Omental fat pad (tissue), 4 donors: ENCODE measurements around the gene SOWAHC. TPM values are rescaled to one million over a fixed set of nuclear protein-coding genes. Genes with fewer than 3 reads are reported as not detected.

ENCODE experiments used
- ATAC-seq: fragments of 150-250 bp; one replicate; pipeline ENCODE4 v1.9.1; 2016; ENCODE audit warnings: mild to moderate bottlenecking, moderate library complexity; ENCODE audit not compliant: low FRiP score
- DNase-seq: peaks from one replicate; pipeline ENCODE4 v3.0.0-alpha.2; 2019; ENCODE audit warnings: low spot score
- CTCF ChIP-seq, 3 donors: fragments of 450-650 bp; IDR thresholded peaks; one replicate each; pipeline ENCODE4 v1.5.1; 2016 to 2017; ENCODE audit warnings: antibody characterized with exemption in 3 of 3, mild to moderate bottlenecking in 3 of 3, moderate library complexity in 2 of 3
- total RNA-seq, 4 donors: library from RNA; depleted of rRNA; stranded (reverse); fragments of >200 nt; gene quantifications; one replicate each; pipeline ENCODE4 v1.1.0, GENCODE V29; 2016

The SOWAHC gene
- total RNA-seq, 4 donors from 2014 or later, result 8.5 to 16.3 (median 12.3) TPM

- TF ChIP-seq CTCF (IDR thresholded peaks at IDR 0.05), result no peak
- DNase-seq (no peak), ATAC-seq (peak; percentile 50)
Measured at GRCh38 chr2:109607766-109608165, 6.4 kb upstream of the SOWAHC start.

- no peak for DNase-seq
- ATAC-seq, result no peak
- TF ChIP-seq CTCF (IDR thresholded peaks at IDR 0.05), result no peak
Measured at GRCh38 chr2:109609352-109610024, 4.7 kb upstream of the SOWAHC start.

- TF ChIP-seq CTCF (IDR thresholded peaks at IDR 0.05), result no peak
- ATAC-seq, result no peak
- DNase-seq, result no peak
Measured at GRCh38 chr2:109611467-109612095, 2.6 kb upstream of the SOWAHC start.

- no peak for TF ChIP-seq CTCF (IDR thresholded peaks at IDR 0.05)
- no peak for DNase-seq
- ATAC-seq, result peak; percentile 59
Measured at GRCh38 chr2:109613081-109613921, 863 bp upstream of the SOWAHC start.

- ATAC-seq (no peak), DNase-seq (no peak)
- no peak for TF ChIP-seq CTCF (IDR thresholded peaks at IDR 0.05)
Measured at GRCh38 chr2:109614715-109615636, 812 bp downstream of the SOWAHC start.

GRCh38 chr2:109615637-109616144 lies 1.5 kb downstream of the SOWAHC start:
- TF ChIP-seq CTCF (IDR thresholded peaks at IDR 0.05), result no peak
- DNase-seq, result no peak
- ATAC-seq, result no peak
